CD4-positive, CD25-positive, alpha-beta regulatory T cell (primary cell): ENCODE data around the gene RIMBP2. TPM values are rescaled to one million over a fixed set of nuclear protein-coding genes. Genes with fewer than 3 reads are reported as not detected.

ENCODE experiments used
- ATAC-seq, 2 donors: fragments of 150-1000 bp; cut with Tn5 transposase; one replicate each; pipeline ENCODE4 v1.10.0; 2021; ENCODE audit warnings: low read depth in 2 of 2, moderate number of reproducible peaks in 2 of 2, moderate library complexity in 1 of 2
- DNase-seq, 3 donors: peaks; one replicate each; pipeline versions ENCODE4 v3.0.0 to v3.0.0-alpha.2; 2012 to 2022; ENCODE audit warnings: mixed read lengths in 1 of 3
- H3K27ac ChIP-seq: one replicate; pipeline ENCODE4 v1.7.0; 2013; ENCODE audit warnings: mild to moderate bottlenecking, low read length; ENCODE audit not compliant: insufficient read depth, poor library complexity, severe bottlenecking
- H3K27me3 ChIP-seq: one replicate; pipeline ENCODE4 v1.7.0; 2013; ENCODE audit warnings: low read length; ENCODE audit not compliant: control insufficient read depth, insufficient read depth
- H3K36me3 ChIP-seq: one replicate; pipeline ENCODE4 v1.7.0; 2013; ENCODE audit warnings: mild to moderate bottlenecking, low read length, moderate library complexity; ENCODE audit not compliant: control insufficient read depth, insufficient read depth
- H3K4me1 ChIP-seq: 2 replicates; pipeline ENCODE4 v1.7.0; 2013; ENCODE audit warnings: mild to moderate bottlenecking, low read length; ENCODE audit not compliant: insufficient read depth, control insufficient read depth, poor library complexity, severe bottlenecking
- H3K4me3 ChIP-seq: one replicate; pipeline ENCODE4 v1.7.0; 2013; ENCODE audit warnings: low read depth, mild to moderate bottlenecking, low read length, moderate library complexity
- H3K9me3 ChIP-seq, 2 experiments: 1 replicate in 1 of 2; 2 replicates in 1 of 2; pipeline ENCODE4 v1.7.0; 2013; ENCODE audit warnings: low read length in 2 of 2, mild to moderate bottlenecking in 1 of 2, moderate library complexity in 1 of 2; ENCODE audit not compliant: control insufficient read depth in 2 of 2
- H3K27ac Mint-ChIP-seq, 3 donors: one replicate each; pipeline ENCODE4 v1.8.0; 2020 to 2022; ENCODE audit warnings: mild to moderate bottlenecking in 3 of 3, mixed read lengths in 3 of 3, moderate library complexity in 2 of 3
- H3K27me3 Mint-ChIP-seq: one replicate; pipeline ENCODE4 v1.8.0; 2022; ENCODE audit warnings: mild to moderate bottlenecking, mixed read lengths
- H3K36me3 Mint-ChIP-seq: one replicate; pipeline ENCODE4 v1.8.0; 2020; ENCODE audit warnings: mixed read lengths
- H3K4me1 Mint-ChIP-seq, 4 donors: one replicate each; pipeline ENCODE4 v1.8.0; 2020 to 2022; ENCODE audit warnings: mixed read lengths in 4 of 4, mild to moderate bottlenecking in 1 of 4
- H3K4me3 Mint-ChIP-seq, 4 donors: one replicate each; pipeline ENCODE4 v1.8.0; 2020 to 2022; ENCODE audit warnings: mild to moderate bottlenecking in 4 of 4, mixed read lengths in 4 of 4, moderate library complexity in 3 of 4
- H3K9me3 Mint-ChIP-seq, 7 donors: one replicate each; pipeline ENCODE4 v1.8.0; 2020 to 2022; ENCODE audit warnings: mixed read lengths in 7 of 7, mild to moderate bottlenecking in 3 of 7, moderate library complexity in 2 of 7
- polyA plus RNA-seq, 4 donors: library from polyadenylated mRNA; unstranded; fragments of 300-500 nt; fragmentation: Illumina TruSeq; gene quantifications; one replicate each; pipeline ENCODE4 v1.2.3, GENCODE V29; 2021
- total RNA-seq: library from RNA; stranded (reverse); gene quantifications from one replicate; pipeline ENCODE4 v1.2.3, GENCODE V29; 2022

The RIMBP2 gene
- total and polyA plus RNA-seq, 5 donors from 2014 or later: not detected

GRCh38 chr12:130608132-130608531 lies 108.0 kb downstream of the RIMBP2 start:
- Mint-ChIP-seq H3K36me3 (no peaks in the 10 kb centered on the region), H3K4me3 (no peak overlapping the region), H3K27me3 (no peaks in the 10 kb centered on the region), H3K4me1 (no peaks in the 10 kb centered on the region), H3K27ac (no peak overlapping the region), H3K9me3 (peaks cover 0 to 3% (median 0%) of the 10 kb centered on the region in 7 donors)
- Histone ChIP-seq H3K4me1 (no peaks in the 10 kb centered on the region), H3K36me3 (no peaks in the 10 kb centered on the region), H3K27me3 (no peaks in the 10 kb centered on the region), H3K27ac (no peak overlapping the region), H3K4me3 (no peak overlapping the region), H3K9me3 (no peaks in the 10 kb centered on the region)
- DNase-seq (no peak), ATAC-seq (no peak)

GRCh38 chr12:130606231-130606630 lies 109.9 kb downstream of the RIMBP2 start:
- H3K9me3 Mint-ChIP-seq: peaks cover 0 to 1% (median 0%) of the 10 kb centered on the region in 7 donors

GRCh38 chr12:130603396-130603965 lies 112.6 kb downstream of the RIMBP2 start:
- Histone ChIP-seq H3K9me3 (no peaks in the 10 kb centered on the region), H3K27ac (no peak overlapping the region), H3K4me1 (no peaks in the 10 kb centered on the region), H3K36me3 (no peaks in the 10 kb centered on the region), H3K27me3 (no peaks in the 10 kb centered on the region), H3K4me3 (no peak overlapping the region)
- no peaks in the 10 kb centered on the region for H3K36me3 Mint-ChIP-seq
- H3K27ac Mint-ChIP-seq: no peak overlapping the region
- ATAC-seq (no peak), DNase-seq (no peak)
- no peaks in the 10 kb centered on the region for H3K27me3 Mint-ChIP-seq
- no peak overlapping the region for H3K4me3 Mint-ChIP-seq
- H3K9me3 Mint-ChIP-seq: peaks cover 0 to 2% (median 1%) of the 10 kb centered on the region in 7 donors
- no peaks in the 10 kb centered on the region for H3K4me1 Mint-ChIP-seq

More at GRCh38 chr12:130606231-130606630, 109.9 kb downstream of the RIMBP2 start:
- Histone ChIP-seq H3K36me3 (no peaks in the 10 kb centered on the region), H3K9me3 (no peaks in the 10 kb centered on the region), H3K27me3 (no peaks in the 10 kb centered on the region), H3K4me1 (no peaks in the 10 kb centered on the region), H3K27ac (no peak overlapping the region), H3K4me3 (no peak overlapping the region)
- Mint-ChIP-seq H3K27ac (no peak overlapping the region), H3K27me3 (no peaks in the 10 kb centered on the region), H3K36me3 (no peaks in the 10 kb centered on the region), H3K4me1 (no peaks in the 10 kb centered on the region), H3K4me3 (no peak overlapping the region)
- ATAC-seq (no peak), DNase-seq (no peak)

GRCh38 chr12:130602251-130602650 lies 113.8 kb downstream of the RIMBP2 start:
- H3K36me3 ChIP-seq: no peaks in the 10 kb centered on the region
- no peak overlapping the region for H3K4me3 ChIP-seq
- Mint-ChIP-seq H3K36me3 (no peaks in the 10 kb centered on the region), H3K27me3 (no peaks in the 10 kb centered on the region), H3K4me1 (no peaks in the 10 kb centered on the region), H3K4me3 (no peak overlapping the region), H3K27ac (no peak overlapping the region), H3K9me3 (peaks cover 0 to 10% (median 1%) of the 10 kb centered on the region in 7 donors)
- no peak overlapping the region for H3K27ac ChIP-seq
- DNase-seq (no peak), ATAC-seq (no peak)
- H3K9me3 ChIP-seq: peaks cover 0 to 2% of the 10 kb centered on the region in 2 experiments
- no peaks in the 10 kb centered on the region for H3K27me3 ChIP-seq
- no peaks in the 10 kb centered on the region for H3K4me1 ChIP-seq

GRCh38 chr12:130601327-130601726 lies 114.8 kb downstream of the RIMBP2 start:
- H3K4me3 Mint-ChIP-seq: no peak overlapping the region
- no peak for ATAC-seq
- H3K4me1 ChIP-seq: no peaks in the 10 kb centered on the region
- H3K27ac ChIP-seq: no peak overlapping the region
- peaks cover 0 to 2% of the 10 kb centered on the region in 2 experiments for H3K9me3 ChIP-seq
- no peak overlapping the region for H3K4me3 ChIP-seq
- H3K36me3 Mint-ChIP-seq: no peaks in the 10 kb centered on the region
- H3K36me3 ChIP-seq: no peaks in the 10 kb centered on the region
- DNase-seq: no peak
- H3K27ac Mint-ChIP-seq: no peak overlapping the region
- H3K27me3 ChIP-seq: no peaks in the 10 kb centered on the region
- H3K9me3 Mint-ChIP-seq: peaks cover 0 to 13% (median 1%) of the 10 kb centered on the region in 7 donors
- H3K4me1 Mint-ChIP-seq: no peaks in the 10 kb centered on the region
- H3K27me3 Mint-ChIP-seq: no peaks in the 10 kb centered on the region

GRCh38 chr12:130596241-130596640 lies 119.9 kb downstream of the RIMBP2 start:
- ATAC-seq: no peak
- no peaks in the 10 kb centered on the region for H3K27me3 Mint-ChIP-seq

GRCh38 chr12:130595566-130595965 lies 120.5 kb downstream of the RIMBP2 start:
- H3K27ac ChIP-seq: no peak overlapping the region
- no peak for DNase-seq

More at GRCh38 chr12:130596241-130596640, 119.9 kb downstream of the RIMBP2 start:
- H3K36me3 Mint-ChIP-seq: no peaks in the 10 kb centered on the region
- no peak for DNase-seq
- H3K4me3 ChIP-seq: no peak overlapping the region
- H3K9me3 ChIP-seq: peaks cover 0 to 2% of the 10 kb centered on the region in 2 experiments
- no peaks in the 10 kb centered on the region for H3K4me1 Mint-ChIP-seq
- H3K27me3 ChIP-seq: no peaks in the 10 kb centered on the region
- H3K36me3 ChIP-seq: no peaks in the 10 kb centered on the region
- H3K4me3 Mint-ChIP-seq: no peak overlapping the region
- peaks cover 0 to 13% (median 7%) of the 10 kb centered on the region in 7 donors for H3K9me3 Mint-ChIP-seq
- no peaks in the 10 kb centered on the region for H3K4me1 ChIP-seq
- H3K27ac ChIP-seq: no peak overlapping the region
- H3K27ac Mint-ChIP-seq: no peak overlapping the region

GRCh38 chr12:130593056-130593455 lies 123.0 kb downstream of the RIMBP2 start:
- Mint-ChIP-seq H3K36me3 (peaks cover under 1% of the 10 kb centered on the region), H3K4me1 (no peaks in the 10 kb centered on the region), H3K27ac (peak overlapping the region in 1 of 3 donors; percentile 43), H3K4me3 (no peak overlapping the region), H3K9me3 (peaks cover 2 to 12% (median 4%) of the 10 kb centered on the region in 7 donors), H3K27me3 (no peaks in the 10 kb centered on the region)
- Histone ChIP-seq H3K27ac (no peak overlapping the region), H3K27me3 (no peaks in the 10 kb centered on the region), H3K9me3 (peaks cover 0 to under 1% of the 10 kb centered on the region in 2 experiments), H3K4me1 (no peaks in the 10 kb centered on the region), H3K36me3 (no peaks in the 10 kb centered on the region), H3K4me3 (no peak overlapping the region)
- ATAC-seq (no peak), DNase-seq (no peak)

More at GRCh38 chr12:130595566-130595965, 120.5 kb downstream of the RIMBP2 start:
- Mint-ChIP-seq H3K27ac (no peak overlapping the region), H3K27me3 (no peaks in the 10 kb centered on the region), H3K4me1 (no peaks in the 10 kb centered on the region), H3K4me3 (no peak overlapping the region), H3K9me3 (peaks cover 0 to 11% (median 7%) of the 10 kb centered on the region in 7 donors), H3K36me3 (no peaks in the 10 kb centered on the region)
- Histone ChIP-seq H3K27me3 (no peaks in the 10 kb centered on the region), H3K36me3 (no peaks in the 10 kb centered on the region), H3K9me3 (peaks cover 0 to 2% of the 10 kb centered on the region in 2 experiments), H3K4me1 (no peaks in the 10 kb centered on the region), H3K4me3 (no peak overlapping the region)
- no peak for ATAC-seq
